ENCODE results near the gene NACAD.

- no peak for TF ChIP-seq CTCF (IDR thresholded peaks at IDR 0.05; ENCODE audit: low read depth, low read length, poor library complexity, severe bottlenecking)
- TF ChIP-seq EZH2phosphoT487 (IDR thresholded peaks at IDR 0.05; ENCODE audit: borderline replicate concordance, low read length): no peak
These were observed 29.5 kb upstream of the NACAD start for GRCh38 chr7:45118292-45118691.

Data from DOHH2 (cell line).